Progenitor cell of endocrine pancreas (in vitro differentiated cells): ENCODE results near the gene GSK3B. TPM values are rescaled to one million over a fixed set of nuclear protein-coding genes. Genes with fewer than 3 reads are reported as not detected.

Experiments used
- DNase-seq: peaks from one replicate; pipeline ENCODE4 v3.0.0; 2021; ENCODE audit warnings: low spot score; ENCODE audit not compliant: unreplicated experiment
- H3K27ac Mint-ChIP-seq: 2 replicates; pipeline ENCODE4 v1.8.0; 2021; ENCODE audit warnings: mild to moderate bottlenecking, moderate library complexity, mixed read lengths
- H3K27me3 Mint-ChIP-seq: 2 replicates; pipeline ENCODE4 v1.8.0; 2021; ENCODE audit warnings: mixed read lengths
- H3K36me3 Mint-ChIP-seq: 2 replicates; pipeline ENCODE4 v1.8.0; 2022; ENCODE audit warnings: mixed read lengths; ENCODE audit not compliant: insufficient read depth
- H3K4me1 Mint-ChIP-seq: 2 replicates; pipeline ENCODE4 v1.8.0; 2021; ENCODE audit warnings: low read depth, mixed read lengths
- H3K4me3 Mint-ChIP-seq: 2 replicates; pipeline ENCODE4 v1.8.0; 2021; ENCODE audit warnings: low read depth, mild to moderate bottlenecking, moderate library complexity, mixed read lengths
- H3K9me3 Mint-ChIP-seq: 2 replicates; pipeline ENCODE4 v1.8.0; 2021; ENCODE audit warnings: low read depth, mixed read lengths
- CTCF ChIP-seq: fragments of 200-600 bp; sonication (generic); IDR thresholded peaks from one replicate; pipeline ENCODE4 v1.5.0; 2021; ENCODE audit warnings: antibody characterized with exemption, mild to moderate bottlenecking; ENCODE audit not compliant: unreplicated experiment
- total RNA-seq: library from RNA; stranded (reverse); gene quantifications from 2 replicates; pipeline ENCODE4 v1.2.1, GENCODE V29; 2021

GSK3B gene
- total RNA-seq, 1 donor from 2014 or later = 80.0 TPM

- Mint-ChIP-seq H3K27ac (no peak overlapping the region), H3K4me3 (no peak overlapping the region), H3K36me3 (peaks cover 48% of the 10 kb centered on the region), H3K9me3 (peaks cover 26% of the 10 kb centered on the region), H3K4me1 (no peaks in the 10 kb centered on the region), H3K27me3 (no peaks in the 10 kb centered on the region)
- TF ChIP-seq CTCF = no peak
- DNase-seq = no peak
These were observed 252.3 kb downstream of the GSK3B start for GRCh38 chr3:119841808-119842471.

- Mint-ChIP-seq H3K27ac (peak overlapping the region; percentile 46), H3K9me3 (peaks cover 3% of the 10 kb centered on the region), H3K4me1 (no peaks in the 10 kb centered on the region), H3K36me3 (peaks cover 17% of the 10 kb centered on the region), H3K4me3 (no peak overlapping the region), H3K27me3 (no peaks in the 10 kb centered on the region)
- no peak for DNase-seq
- TF ChIP-seq CTCF = no peak
These were observed 258.7 kb downstream of the GSK3B start for GRCh38 chr3:119835556-119835955.

- H3K36me3 Mint-ChIP-seq = peaks cover 17% of the 10 kb centered on the region
- no peaks in the 10 kb centered on the region for H3K4me1 Mint-ChIP-seq
- DNase-seq = no peak
- H3K4me3 Mint-ChIP-seq = no peak overlapping the region
- no peaks in the 10 kb centered on the region for H3K27me3 Mint-ChIP-seq
- H3K9me3 Mint-ChIP-seq = peaks cover 3% of the 10 kb centered on the region
- peak overlapping the region; percentile 7 for H3K27ac Mint-ChIP-seq
- no peak for TF ChIP-seq CTCF
These were observed 259.4 kb downstream of the GSK3B start for GRCh38 chr3:119834754-119835370.

GRCh38 chr3:119831941-119832371, 262.3 kb downstream of the GSK3B start:
- Mint-ChIP-seq H3K4me3 (no peak overlapping the region), H3K4me1 (no peaks in the 10 kb centered on the region), H3K27ac (peak overlapping the region; percentile 75), H3K9me3 (peaks cover 3% of the 10 kb centered on the region), H3K27me3 (no peaks in the 10 kb centered on the region), H3K36me3 (peaks cover 7% of the 10 kb centered on the region)
- TF ChIP-seq CTCF = no peak
- DNase-seq = no peak

- TF ChIP-seq CTCF = no peak
- H3K4me3 Mint-ChIP-seq = no peak overlapping the region
- no peaks in the 10 kb centered on the region for H3K9me3 Mint-ChIP-seq
- DNase-seq = no peak
- peaks cover 2% of the 10 kb centered on the region for H3K4me1 Mint-ChIP-seq
- H3K36me3 Mint-ChIP-seq = peaks cover 3% of the 10 kb centered on the region
- no peaks in the 10 kb centered on the region for H3K27me3 Mint-ChIP-seq
- H3K27ac Mint-ChIP-seq = no peak overlapping the region
These were observed 263.2 kb downstream of the GSK3B start for GRCh38 chr3:119831022-119831421.
